ENCODE results near the gene MCUB. TPM values are rescaled to one million over a fixed set of nuclear protein-coding genes. Genes with fewer than 3 reads are reported as not detected.

Gene MCUB
- total and polyA plus RNA-seq, 2 donors from 2014 or later: 2.3 to 15.2 TPM

DNA sequence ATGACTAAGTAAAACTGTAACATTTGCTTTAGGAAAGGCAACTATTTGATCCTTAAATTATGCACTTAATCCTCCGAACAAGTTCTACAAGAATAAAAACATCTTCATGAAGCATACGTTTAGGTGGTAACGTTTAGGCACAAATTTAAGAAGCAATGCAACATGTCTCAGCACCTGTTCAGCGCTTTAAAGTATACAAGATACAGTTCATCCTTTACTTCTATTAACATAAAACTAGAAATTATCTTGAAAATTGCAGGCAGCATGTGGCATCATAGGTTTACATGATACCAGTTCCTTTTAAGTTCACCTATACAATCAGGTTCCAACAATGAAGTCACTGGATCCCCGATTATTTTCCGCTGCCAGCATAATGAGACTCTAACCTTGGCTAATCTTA is 168.3 kb downstream of the MCUB start:
- H3K9me3 ChIP-seq (ENCODE audit: control insufficient read depth in 2 of 3, insufficient read depth in 1 of 3, low read length in 3 of 3): no peaks in the 10 kb centered on the region
- peak overlapping the region; percentile 19 to 86 (median 78) for H3K9ac ChIP-seq (ENCODE audit: low read length in 3 of 3)
- peaks cover 0 to 4% (median 0%) of the 10 kb centered on the region in 3 donors for H3K4me1 ChIP-seq (ENCODE audit: control insufficient read depth in 2 of 3, insufficient read depth in 2 of 3, low read depth in 1 of 3, low read length in 3 of 3)
- no peak for TF ChIP-seq CTCF (IDR thresholded peaks at IDR 0.05; ENCODE audit: borderline replicate concordance, extremely low read depth, insufficient read depth)
- peak overlapping the region in 1 of 2 donors; percentile 24 for H3K27ac ChIP-seq (ENCODE audit: low read depth in 2 of 2, low read length in 2 of 2)
- intact Hi-C loops (cut with DNase I): no loop called here
- H3K27me3 ChIP-seq (ENCODE audit: control insufficient read depth, insufficient read depth, low read length): no peaks in the 10 kb centered on the region
- FAIRE-seq: no peak
- peak overlapping the region; percentile 89 to 94 (median 90) for H3K4me3 ChIP-seq (ENCODE audit: low read length in 3 of 3)
- no peaks in the 10 kb centered on the region for H3K36me3 ChIP-seq (ENCODE audit: control insufficient read depth in 2 of 3, insufficient read depth in 3 of 3, low read length in 3 of 3)
- DNase-seq: no peak

- no peak for TF ChIP-seq CTCF (IDR thresholded peaks at IDR 0.05; ENCODE audit: borderline replicate concordance, extremely low read depth, insufficient read depth)
- Histone ChIP-seq H3K9me3 (ENCODE audit: control insufficient read depth in 2 of 3, insufficient read depth in 1 of 3, low read length in 3 of 3) (no peaks in the 10 kb centered on the region), H3K27ac (ENCODE audit: low read depth in 2 of 2, low read length in 2 of 2) (peak overlapping the region; percentile 87 to 89), H3K9ac (ENCODE audit: low read length in 3 of 3) (peak overlapping the region; percentile 50 to 86 (median 78)), H3K4me3 (ENCODE audit: low read length in 3 of 3) (peak overlapping the region; percentile 89 to 94 (median 90)), H3K4me1 (ENCODE audit: control insufficient read depth in 2 of 3, insufficient read depth in 2 of 3, low read depth in 1 of 3, low read length in 3 of 3) (peaks cover 0 to 4% (median 0%) of the 10 kb centered on the region in 3 donors), H3K36me3 (ENCODE audit: control insufficient read depth in 2 of 3, insufficient read depth in 3 of 3, low read length in 3 of 3) (no peaks in the 10 kb centered on the region), H3K27me3 (ENCODE audit: control insufficient read depth, insufficient read depth, low read length) (no peaks in the 10 kb centered on the region)
- DNase-seq (peak in 2 of 5 donors; percentile 39 to 55), FAIRE-seq (no peak)
- intact Hi-C loops (cut with DNase I): no loop called here
Measured at GRCh38 chr4:109729117-109729717, 169.2 kb downstream of the MCUB start.

- intact Hi-C loops (cut with DNase I): no loop called here
- Histone ChIP-seq H3K27me3 (ENCODE audit: control insufficient read depth, insufficient read depth, low read length) (no peaks in the 10 kb centered on the region), H3K36me3 (ENCODE audit: control insufficient read depth in 2 of 3, insufficient read depth in 3 of 3, low read length in 3 of 3) (no peaks in the 10 kb centered on the region), H3K9ac (ENCODE audit: low read length in 3 of 3) (peak within 1 kb of the TSS; percentile 57 to 97 (median 89)), H3K4me1 (ENCODE audit: control insufficient read depth in 2 of 3, insufficient read depth in 2 of 3, low read depth in 1 of 3, low read length in 3 of 3) (peaks cover 0 to 4% (median 0%) of the 10 kb centered on the region in 3 donors), H3K4me3 (ENCODE audit: low read length in 3 of 3) (peak within 1 kb of the TSS; percentile 90 to 96 (median 94)), H3K27ac (ENCODE audit: low read depth in 2 of 2, low read length in 2 of 2) (peak within 1 kb of the TSS; percentile 87 to 89), H3K9me3 (ENCODE audit: control insufficient read depth in 2 of 3, insufficient read depth in 1 of 3, low read length in 3 of 3) (no peaks in the 10 kb centered on the region)
- TF ChIP-seq CTCF (IDR thresholded peaks at IDR 0.05; ENCODE audit: borderline replicate concordance, extremely low read depth, insufficient read depth): peak; percentile 4
- FAIRE-seq: no peak
- DNase-seq: peak; percentile 86 to 95 (median 91)
Measured at GRCh38 chr4:109729718-109730618, 169.9 kb downstream of the MCUB start, which contains the start of gene PLA2G12A. Gene PLA2G12A, minus strand, starts transcription at chr4:109730070. Its CDS starts 261 bp downstream, at chr4:109729809.
